Mucosa of rectum (tissue), 2 donors: ENCODE results near the gene TNFSF13.

ENCODE experiments used
- H3K27ac ChIP-seq, 2 donors: one replicate each; pipeline ENCODE4 v1.7.0; 2013; ENCODE audit warnings: inconsistent platforms in 2 of 2, low read depth in 2 of 2, low read length in 2 of 2
- H3K27me3 ChIP-seq, 2 donors: one replicate each; pipeline ENCODE4 v1.7.0; 2013; ENCODE audit warnings: low read length in 2 of 2; ENCODE audit not compliant: control insufficient read depth in 2 of 2, insufficient read depth in 2 of 2
- H3K36me3 ChIP-seq, 2 donors: one replicate each; pipeline ENCODE4 v1.7.0; 2013; ENCODE audit warnings: low read length in 2 of 2; ENCODE audit not compliant: control insufficient read depth in 2 of 2, insufficient read depth in 2 of 2
- H3K4me1 ChIP-seq, 2 donors: one replicate each; pipeline ENCODE4 v1.7.0; 2013; ENCODE audit warnings: low read length in 2 of 2, mild to moderate bottlenecking in 1 of 2; ENCODE audit not compliant: control insufficient read depth in 2 of 2, insufficient read depth in 2 of 2
- H3K4me3 ChIP-seq, 2 donors: one replicate each; pipeline ENCODE4 v1.7.0; 2013; ENCODE audit warnings: low read length in 2 of 2
- H3K9ac ChIP-seq, 2 donors: one replicate each; pipeline ENCODE4 v1.7.0; 2013; ENCODE audit warnings: low read length in 2 of 2, low read depth in 1 of 2, mild to moderate bottlenecking in 1 of 2
- H3K9me3 ChIP-seq, 2 donors: one replicate each; pipeline ENCODE4 v1.7.0; 2013; ENCODE audit warnings: low read length in 2 of 2; ENCODE audit not compliant: control insufficient read depth in 2 of 2
- donor health status: healthy.
- donor health status: Normal muscosa, but diverticular disease.

Gene TNFSF13

DNA sequence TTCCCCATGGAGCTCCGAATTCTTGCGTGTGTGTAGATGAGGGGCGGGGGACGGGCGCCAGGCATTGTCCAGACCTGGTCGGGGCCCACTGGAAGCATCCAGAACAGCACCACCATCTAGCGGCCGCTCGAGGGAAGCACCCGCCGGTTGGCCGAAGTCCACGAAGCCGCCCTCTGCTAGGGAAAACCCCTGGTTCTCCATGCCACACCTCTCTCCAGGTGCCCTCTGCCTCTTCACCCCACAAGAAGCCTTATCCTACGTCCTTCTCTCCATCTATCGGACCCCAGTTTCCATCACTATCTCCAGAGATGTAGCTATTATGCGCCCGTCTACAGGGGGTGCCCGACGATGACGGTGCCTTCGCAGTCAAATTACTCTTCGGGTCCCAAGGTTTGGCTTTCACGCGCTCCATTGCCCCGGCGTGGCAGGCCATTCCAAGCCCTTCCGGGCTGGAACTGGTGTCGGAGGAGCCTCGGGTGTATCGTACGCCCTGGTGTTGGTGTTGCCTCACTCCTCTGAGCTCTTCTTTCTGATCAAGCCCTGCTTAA lies 2.6 kb downstream of the TNFSF13 start:
- Histone ChIP-seq H3K27ac (peak overlapping the region; percentile 98 to 99), H3K4me1 (peaks cover 57% of the 10 kb centered on the region in 2 donors), H3K9ac (peak overlapping the region; percentile 79 to 94), H3K9me3 (no peaks in the 10 kb centered on the region), H3K4me3 (peak overlapping the region; percentile 69 to 85), H3K27me3 (no peaks in the 10 kb centered on the region), H3K36me3 (peaks cover 12 to 16% of the 10 kb centered on the region in 2 donors)

DNA sequence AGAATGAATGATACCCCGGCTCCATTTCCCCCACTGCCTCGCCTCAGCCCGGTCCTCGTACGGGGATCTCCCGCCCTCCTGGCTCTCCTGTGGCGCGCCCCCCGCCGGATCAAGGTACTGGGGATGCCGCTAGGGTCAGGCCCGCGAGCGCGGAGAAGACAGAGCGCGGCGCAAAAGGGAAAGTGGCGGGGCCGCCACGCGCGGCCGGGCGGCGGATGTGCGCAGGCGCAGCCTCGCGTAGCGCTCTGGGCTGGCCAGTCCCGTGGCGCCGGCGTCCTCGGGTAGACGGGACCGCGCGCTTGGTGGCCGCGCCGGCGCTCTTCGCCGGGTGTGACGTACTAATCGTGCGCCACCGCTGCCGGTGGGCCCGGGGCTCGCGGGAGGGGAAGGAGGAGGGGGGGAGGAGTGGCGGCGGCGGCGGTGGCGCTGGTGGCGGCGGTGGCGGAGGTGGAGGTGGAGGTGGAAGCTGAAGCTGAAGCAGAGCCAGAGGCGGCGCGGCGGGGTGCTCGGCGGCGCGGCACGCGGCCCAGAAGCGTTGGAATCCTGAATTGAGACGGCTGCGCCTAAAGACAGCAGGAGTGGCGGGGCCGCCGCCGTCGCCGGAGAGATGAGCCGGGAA lies 3.1 kb downstream of the TNFSF13 start, which contains the start of gene SENP3:
TSS of gene SENP3 (plus strand) at position 331 of the 619 bp plus-strand sequence. CDS start 1,158 bp downstream, outside the sequence.
- Histone ChIP-seq H3K27ac (peak within 1 kb of the TSS; percentile 98 to 99), H3K27me3 (no peaks in the 10 kb centered on the region), H3K9me3 (no peaks in the 10 kb centered on the region), H3K9ac (peak within 1 kb of the TSS; percentile 87 to 94), H3K36me3 (peaks cover 12 to 16% of the 10 kb centered on the region in 2 donors), H3K4me3 (peak within 1 kb of the TSS; percentile 69 to 85), H3K4me1 (peaks cover 55 to 56% of the 10 kb centered on the region in 2 donors)

DNA sequence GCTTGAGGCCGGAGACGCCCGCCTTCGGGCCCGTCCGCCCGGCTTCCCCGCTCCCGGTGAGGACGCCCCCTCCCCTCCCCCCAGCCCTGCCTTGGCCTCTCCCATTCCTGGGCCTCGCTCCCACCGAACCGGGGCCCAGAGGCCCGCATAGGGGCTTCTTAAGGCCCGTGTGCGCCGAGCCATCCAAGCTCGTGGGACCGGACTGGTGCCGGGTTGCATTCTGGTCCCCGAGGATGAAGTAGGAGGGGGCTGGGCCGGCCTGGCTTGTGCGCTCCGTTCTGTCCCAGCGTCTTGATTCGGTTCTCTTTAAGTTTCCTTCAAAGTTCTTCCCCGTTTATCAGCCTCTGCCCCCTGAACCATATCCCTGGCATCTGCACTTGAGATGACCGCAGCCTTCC lies 3.7 kb downstream of the TNFSF13 start:
- H3K4me1 ChIP-seq: peaks cover 50% of the 10 kb centered on the region in 2 donors
- peak overlapping the region; percentile 98 to 99 for H3K27ac ChIP-seq

DNA sequence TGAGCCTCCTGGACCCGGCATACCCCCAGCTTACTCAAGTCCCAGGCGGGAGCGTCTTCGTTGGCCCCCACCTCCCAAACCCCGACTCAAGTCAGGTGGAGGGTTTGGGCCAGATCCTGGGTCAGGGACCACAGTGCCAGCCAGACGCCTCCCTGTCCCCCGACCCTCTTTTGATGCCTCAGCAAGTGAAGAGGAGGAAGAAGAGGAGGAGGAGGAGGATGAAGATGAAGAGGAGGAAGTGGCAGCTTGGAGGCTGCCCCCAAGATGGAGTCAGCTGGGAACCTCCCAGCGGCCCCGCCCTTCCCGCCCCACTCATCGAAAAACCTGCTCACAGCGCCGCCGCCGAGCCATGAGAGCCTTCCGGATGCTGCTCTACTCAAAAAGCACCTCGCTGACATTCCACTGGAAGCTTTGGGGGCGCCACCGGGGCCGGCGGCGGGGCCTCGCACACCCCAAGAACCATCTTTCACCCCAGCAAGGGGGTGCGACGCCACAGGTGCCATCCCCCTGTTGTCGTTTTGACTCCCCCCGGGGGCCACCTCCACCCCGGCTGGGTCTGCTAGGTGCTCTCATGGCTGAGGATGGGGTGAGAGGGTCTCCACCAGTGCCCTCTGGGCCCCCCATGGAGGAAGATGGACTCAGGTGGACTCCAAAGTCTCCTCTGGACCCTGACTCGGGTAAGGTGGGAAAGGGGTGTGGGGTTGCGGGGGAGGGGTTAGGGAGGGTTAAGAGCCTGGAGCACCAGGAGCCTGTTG lies 4.7 kb downstream of the TNFSF13 start:
- Histone ChIP-seq H3K36me3 (peaks cover 15 to 16% of the 10 kb centered on the region in 2 donors), H3K9me3 (no peaks in the 10 kb centered on the region), H3K4me1 (peaks cover 40% of the 10 kb centered on the region in 2 donors), H3K4me3 (peak overlapping the region in 1 of 2 donors; percentile 85), H3K9ac (peak overlapping the region in 1 of 2 donors; percentile 14), H3K27me3 (no peaks in the 10 kb centered on the region), H3K27ac (no peak overlapping the region)

More for the DNA sequence above, 3.7 kb downstream of the TNFSF13 start:
- H3K9ac ChIP-seq: peak overlapping the region; percentile 74 to 87
- no peaks in the 10 kb centered on the region for H3K27me3 ChIP-seq
- H3K9me3 ChIP-seq: no peaks in the 10 kb centered on the region
- H3K4me3 ChIP-seq: peak overlapping the region; percentile 69 to 85
- peaks cover 15 to 16% of the 10 kb centered on the region in 2 donors for H3K36me3 ChIP-seq

DNA sequence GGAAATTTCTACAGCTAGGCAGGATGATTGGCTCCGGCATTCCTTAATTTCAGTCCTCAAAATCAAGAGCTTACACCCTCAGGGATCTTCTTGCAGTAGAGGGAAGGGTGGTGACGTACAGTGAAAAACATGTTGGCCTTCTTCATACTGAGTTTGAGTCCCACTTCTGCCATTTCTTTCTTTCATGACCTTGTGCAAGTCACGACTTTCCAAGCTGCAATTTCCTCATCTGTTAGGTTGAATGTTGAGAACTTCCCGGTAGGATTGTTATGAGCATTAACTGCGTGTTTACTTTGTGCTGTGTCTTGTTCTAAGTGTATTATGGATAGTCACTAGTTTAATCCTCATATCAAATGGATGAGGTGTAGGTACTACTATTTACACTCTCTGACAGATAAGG lies 11.0 kb downstream of the TNFSF13 start:
- Histone ChIP-seq H3K9me3 (no peaks in the 10 kb centered on the region), H3K27me3 (no peaks in the 10 kb centered on the region), H3K4me3 (no peak overlapping the region), H3K27ac (no peak overlapping the region), H3K9ac (no peak overlapping the region), H3K36me3 (peaks cover 37 to 38% of the 10 kb centered on the region in 2 donors), H3K4me1 (peaks cover 12 to 16% of the 10 kb centered on the region in 2 donors)

DNA sequence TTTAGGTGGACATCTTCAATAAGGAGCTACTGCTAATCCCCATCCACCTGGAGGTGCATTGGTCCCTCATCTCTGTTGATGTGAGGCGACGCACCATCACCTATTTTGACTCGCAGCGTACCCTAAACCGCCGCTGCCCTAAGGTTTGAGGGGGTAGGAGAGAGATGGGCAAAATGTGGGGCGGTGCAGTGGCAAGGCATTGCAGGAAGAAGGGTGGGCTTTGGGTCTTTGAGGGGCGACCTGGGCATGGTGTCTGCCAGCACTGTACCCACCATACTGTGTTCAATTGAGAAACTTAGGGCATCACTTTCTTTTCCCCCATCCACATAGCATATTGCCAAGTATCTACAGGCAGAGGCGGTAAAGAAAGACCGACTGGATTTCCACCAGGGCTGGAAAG lies 11.8 kb downstream of the TNFSF13 start:
- Histone ChIP-seq H3K4me1 (peaks cover 19 to 24% of the 10 kb centered on the region in 2 donors), H3K27me3 (no peaks in the 10 kb centered on the region), H3K27ac (no peak overlapping the region), H3K4me3 (no peak overlapping the region), H3K9me3 (no peaks in the 10 kb centered on the region), H3K9ac (no peak overlapping the region), H3K36me3 (peaks cover 37 to 42% of the 10 kb centered on the region in 2 donors)

DNA sequence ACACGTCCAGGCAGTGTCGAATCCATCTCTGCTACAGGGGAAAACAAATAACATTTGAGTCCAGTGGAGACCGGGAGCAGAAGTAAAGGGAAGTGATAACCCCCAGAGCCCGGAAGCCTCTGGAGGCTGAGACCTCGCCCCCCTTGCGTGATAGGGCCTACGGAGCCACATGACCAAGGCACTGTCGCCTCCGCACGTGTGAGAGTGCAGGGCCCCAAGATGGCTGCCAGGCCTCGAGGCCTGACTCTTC lies 13.7 kb downstream of the TNFSF13 start:
- peak overlapping the region; percentile 65 to 92 for H3K9ac ChIP-seq
- peak overlapping the region; percentile 76 to 92 for H3K4me3 ChIP-seq
- peaks cover 52% of the 10 kb centered on the region in 2 donors for H3K36me3 ChIP-seq

DNA sequence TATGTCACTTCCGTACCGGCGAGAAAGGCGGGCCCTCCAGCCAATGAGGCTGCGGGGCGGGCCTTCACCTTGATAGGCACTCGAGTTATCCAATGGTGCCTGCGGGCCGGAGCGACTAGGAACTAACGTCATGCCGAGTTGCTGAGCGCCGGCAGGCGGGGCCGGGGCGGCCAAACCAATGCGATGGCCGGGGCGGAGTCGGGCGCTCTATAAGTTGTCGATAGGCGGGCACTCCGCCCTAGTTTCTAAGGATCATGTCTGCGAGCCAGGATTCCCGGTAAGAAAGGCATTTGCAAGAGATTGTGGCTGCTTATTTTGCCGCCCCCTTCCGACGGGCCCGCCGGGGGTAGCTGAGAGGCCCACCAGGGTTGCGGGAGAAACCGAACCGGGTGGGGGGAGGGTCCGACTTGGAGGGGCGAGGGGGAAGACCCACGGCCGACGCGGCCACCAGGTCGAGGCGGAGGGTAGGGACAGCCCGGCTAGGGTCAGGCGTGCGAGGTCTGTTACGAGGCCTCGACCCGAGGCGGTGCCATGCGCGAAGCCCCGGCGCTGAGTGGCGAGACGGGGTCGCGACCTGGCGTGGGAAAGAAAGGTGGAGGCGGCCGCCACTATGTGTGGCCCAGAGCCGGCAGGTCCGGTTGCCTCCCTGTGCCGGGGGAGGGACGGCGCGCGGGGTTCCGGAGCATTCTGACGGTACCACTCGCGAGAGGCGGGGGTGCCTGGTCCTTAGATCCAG lies 14.2 kb downstream of the TNFSF13 start:
- no peaks in the 10 kb centered on the region for H3K27me3 ChIP-seq
- peaks cover 57% of the 10 kb centered on the region in 2 donors for H3K36me3 ChIP-seq
- peak overlapping the region; percentile 83 to 86 for H3K4me3 ChIP-seq
- peak overlapping the region; percentile 97 to 99 for H3K27ac ChIP-seq
- H3K9ac ChIP-seq: peak overlapping the region; percentile 95 to 98
- peaks cover 27 to 30% of the 10 kb centered on the region in 2 donors for H3K4me1 ChIP-seq
- H3K9me3 ChIP-seq: no peaks in the 10 kb centered on the region

More for the DNA sequence above, 13.7 kb downstream of the TNFSF13 start:
- Histone ChIP-seq H3K27ac (peak overlapping the region; percentile 82 to 94), H3K27me3 (no peaks in the 10 kb centered on the region), H3K4me1 (peaks cover 27 to 30% of the 10 kb centered on the region in 2 donors), H3K9me3 (no peaks in the 10 kb centered on the region)

DNA sequence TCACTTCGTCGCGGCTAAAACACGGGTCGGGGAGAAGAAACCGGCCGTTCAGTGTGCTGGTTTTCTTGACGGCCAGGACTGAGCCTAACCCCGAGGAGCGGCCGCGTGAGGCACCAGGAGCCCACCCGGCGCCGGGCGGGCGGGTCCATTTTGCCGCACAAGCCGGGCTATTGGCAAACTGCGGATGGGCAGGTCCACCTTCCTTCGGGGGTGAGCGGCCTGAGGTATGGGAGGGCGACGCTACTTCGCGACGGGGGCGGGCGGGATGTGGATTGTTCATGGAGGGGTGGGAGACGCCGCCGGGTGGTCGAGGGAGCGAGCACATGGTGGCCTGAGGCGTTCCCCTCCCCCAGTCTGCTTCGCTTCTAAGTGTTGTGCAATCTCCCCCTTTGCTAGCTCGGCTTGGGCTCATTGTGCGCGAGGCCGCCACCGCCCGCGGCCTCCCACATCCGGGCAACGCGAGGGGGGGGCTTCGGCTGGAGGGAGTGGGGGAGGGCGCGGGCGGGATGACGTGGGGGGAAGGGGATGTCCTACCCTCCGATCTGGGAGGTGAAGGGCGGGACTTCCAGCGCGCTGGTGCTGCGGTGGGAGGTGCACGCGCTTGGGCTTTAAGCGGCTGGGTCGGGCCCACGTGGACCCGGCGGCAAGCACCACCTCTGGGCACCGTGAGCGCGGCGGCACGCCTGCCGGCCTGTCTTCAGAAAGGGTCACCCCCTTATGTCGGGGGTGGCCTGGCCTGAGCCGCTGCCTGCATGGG lies 15.0 kb downstream of the TNFSF13 start:
- Histone ChIP-seq H3K36me3 (peaks cover 62 to 63% of the 10 kb centered on the region in 2 donors), H3K27me3 (no peaks in the 10 kb centered on the region), H3K9ac (peak overlapping the region; percentile 95 to 98), H3K9me3 (no peaks in the 10 kb centered on the region), H3K4me3 (peak overlapping the region; percentile 83 to 86), H3K27ac (peak overlapping the region; percentile 97 to 99), H3K4me1 (peaks cover 26 to 30% of the 10 kb centered on the region in 2 donors)
